CD4-positive, alpha-beta T cell treated with Interleukin-10 for 1 hour (primary cell): ENCODE measurements around the gene SGSM1.

Experiments used
- DNase-seq: peaks from one replicate; pipeline ENCODE4 v3.0.0-alpha.2; 2020

Gene SGSM1

GRCh38 chr22:24841261-24841660 lies 35.2 kb downstream of the SGSM1 start:
- DNase-seq: no peak

- DNase-seq: no peak
Measured at GRCh38 chr22:24843048-24843447, 37.0 kb downstream of the SGSM1 start.

GRCh38 chr22:24845041-24845898 lies 39.3 kb downstream of the SGSM1 start:
- peak; percentile 20 for DNase-seq

- DNase-seq: no peak
Measured at GRCh38 chr22:24847490-24847889, 41.5 kb downstream of the SGSM1 start.

DNA sequence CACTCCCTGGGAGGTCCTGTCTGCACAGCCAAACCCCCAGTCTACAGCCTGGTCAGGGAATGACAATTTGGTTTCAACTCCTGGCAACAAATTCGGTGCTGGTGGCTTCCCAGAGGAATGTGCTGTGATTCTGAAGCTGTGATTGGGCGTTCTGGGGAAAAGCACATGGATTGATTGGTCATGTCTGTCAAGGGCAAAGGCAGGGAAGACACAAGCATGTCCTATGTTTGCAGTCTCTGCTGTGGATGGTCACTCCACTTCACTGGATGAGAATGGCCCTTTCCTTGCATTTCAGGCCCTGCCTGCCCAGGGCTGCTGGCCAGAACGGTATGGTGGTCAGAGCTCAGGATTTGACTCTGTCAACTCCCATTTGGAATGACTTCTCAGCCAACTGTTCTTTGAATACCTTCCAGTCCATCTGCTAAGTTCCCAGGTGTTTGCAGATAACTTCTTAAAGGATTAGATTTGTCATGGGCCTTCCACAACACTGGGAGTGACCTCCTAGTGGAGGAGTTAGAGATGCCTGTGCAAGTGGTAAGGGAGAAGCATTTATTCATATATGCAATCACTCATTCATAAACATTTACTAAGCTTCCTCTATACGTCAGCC lies 42.7 kb downstream of the SGSM1 start:
- DNase-seq: no peak

GRCh38 chr22:24855794-24856193 lies 49.8 kb downstream of the SGSM1 start:
- DNase-seq: no peak

- no peak for DNase-seq
Measured at GRCh38 chr22:24857576-24857975, 51.6 kb downstream of the SGSM1 start.

- no peak for DNase-seq
Measured at GRCh38 chr22:24859587-24859986, 53.6 kb downstream of the SGSM1 start.

- no peak for DNase-seq
Measured at GRCh38 chr22:24865508-24865907, 59.5 kb downstream of the SGSM1 start.

DNA sequence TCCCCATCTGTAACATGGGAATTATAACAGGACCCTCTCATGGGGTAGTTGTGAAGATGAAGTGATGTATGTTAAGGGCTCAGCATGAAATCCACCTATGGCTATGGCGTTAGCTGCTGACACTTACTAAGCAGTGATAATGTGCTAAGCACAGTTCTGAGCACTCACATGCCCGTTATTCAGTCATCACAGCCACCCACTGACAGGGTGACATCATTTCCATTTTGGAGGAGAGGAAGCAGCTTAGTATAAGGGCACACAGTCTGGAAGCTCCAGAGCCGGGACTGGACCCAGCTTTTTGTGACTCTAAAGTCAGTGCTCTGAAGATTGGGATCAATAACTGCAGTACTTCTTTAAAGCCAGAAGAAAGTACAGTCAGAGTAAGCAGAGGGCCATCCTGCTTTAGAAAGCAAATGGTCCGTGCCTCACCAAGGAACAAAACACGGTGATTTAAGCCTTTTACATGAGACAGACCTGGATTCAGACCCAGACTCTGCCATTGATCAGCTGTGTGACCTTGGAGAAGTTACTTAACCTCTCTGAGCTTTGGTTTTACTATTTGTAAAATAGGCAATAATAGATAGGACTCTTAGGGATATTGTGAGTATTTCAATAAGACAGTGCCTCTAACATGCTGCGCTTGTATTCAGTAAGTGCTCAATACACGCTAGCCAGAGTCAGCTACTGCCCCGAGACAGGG lies 61.5 kb downstream of the SGSM1 start:
- DNase-seq: no peak

DNA sequence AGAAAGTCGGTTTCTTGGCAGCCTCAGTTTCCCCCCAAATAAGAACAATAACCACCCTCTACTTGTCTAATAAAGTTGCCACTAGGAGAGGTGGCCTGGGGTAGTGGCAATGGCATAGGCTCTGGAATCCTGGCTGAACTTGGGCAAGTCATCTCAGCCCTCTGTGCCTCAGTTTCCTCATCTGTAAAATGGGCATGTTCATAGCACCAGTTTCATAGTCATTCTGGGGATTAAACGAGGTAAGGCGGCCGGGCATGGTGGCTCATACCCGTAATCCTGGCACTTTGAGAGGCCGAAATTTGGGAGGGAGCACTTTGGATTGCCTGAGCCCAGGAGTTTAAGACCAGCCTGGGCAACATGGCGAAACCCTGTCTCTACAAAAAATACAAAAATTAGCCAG lies 63.0 kb downstream of the SGSM1 start:
- DNase-seq: no peak

DNA sequence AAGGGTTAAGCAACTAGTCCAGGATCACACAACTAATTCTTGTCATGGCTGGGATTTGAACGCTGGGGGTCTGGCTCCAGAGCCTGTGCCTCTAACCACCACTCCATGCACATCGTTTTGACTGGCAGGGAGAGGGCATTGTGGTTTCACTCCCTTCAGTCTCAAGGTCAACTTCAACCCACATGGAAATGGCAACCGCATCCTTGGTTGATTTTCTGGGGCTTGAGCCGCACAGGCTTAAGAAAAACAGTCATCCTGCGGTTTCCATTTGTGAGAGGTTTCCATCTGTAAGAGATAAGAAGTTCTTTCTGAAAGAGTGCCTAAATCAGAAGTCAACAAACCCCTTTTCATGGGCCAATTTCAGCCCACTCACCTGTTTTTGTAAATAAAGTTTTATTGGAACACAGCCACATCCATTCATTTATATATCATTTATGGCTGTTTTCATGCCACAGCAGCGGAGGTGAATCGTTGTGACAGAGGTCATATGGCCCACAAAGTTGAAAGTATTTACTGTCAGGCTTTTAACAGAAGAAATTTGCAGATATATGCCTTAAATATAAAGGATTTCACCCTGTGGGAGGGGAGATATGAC lies 65.7 kb downstream of the SGSM1 start:
- DNase-seq: no peak

GRCh38 chr22:24873226-24873625 lies 67.2 kb downstream of the SGSM1 start:
- no peak for DNase-seq

GRCh38 chr22:24875862-24876506 lies 70.0 kb downstream of the SGSM1 start:
- DNase-seq: no peak

GRCh38 chr22:24876700-24877099 lies 70.7 kb downstream of the SGSM1 start:
- no peak for DNase-seq

- no peak for DNase-seq
Measured at GRCh38 chr22:24878969-24879368, 73.0 kb downstream of the SGSM1 start.

DNA sequence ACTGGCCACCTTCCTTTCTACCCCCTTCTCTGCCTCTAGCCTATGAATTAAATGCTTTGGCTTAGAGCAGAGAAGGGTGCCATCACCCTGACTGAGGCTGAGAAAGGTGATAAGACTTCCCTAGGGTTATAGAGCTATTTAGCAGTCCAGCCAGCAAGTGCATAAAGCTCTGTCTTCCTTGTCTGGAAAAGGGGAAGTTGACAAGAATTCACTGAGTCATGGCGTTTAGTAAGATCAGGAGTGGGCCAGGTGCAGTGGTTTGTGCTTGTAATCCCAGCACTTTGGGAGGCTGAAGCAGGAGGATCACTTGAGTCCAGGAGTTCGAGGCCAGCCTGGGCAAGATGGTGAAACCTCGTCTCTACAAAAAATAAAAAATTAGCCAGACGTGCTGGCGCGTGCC lies 77.4 kb downstream of the SGSM1 start:
- no peak for DNase-seq

DNA sequence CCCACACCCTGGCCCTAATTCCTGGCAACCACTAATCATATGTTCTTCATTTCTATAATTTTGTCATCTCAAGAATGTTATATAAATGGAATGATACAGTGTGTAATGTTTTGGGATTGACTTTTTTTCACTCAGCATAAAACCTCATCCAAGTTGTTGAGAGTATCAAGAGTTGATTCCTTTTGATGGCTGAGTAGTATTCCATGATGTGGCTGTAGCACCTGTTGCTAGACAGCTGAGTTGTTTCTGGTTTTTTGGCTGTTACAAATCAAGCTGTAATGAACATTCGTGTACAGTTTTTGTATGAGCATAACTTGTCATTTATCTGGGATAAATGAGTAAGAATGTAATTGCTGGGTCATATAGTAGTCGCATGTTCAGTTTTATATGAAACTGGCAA lies 81.2 kb downstream of the SGSM1 start:
- DNase-seq: no peak

DNA sequence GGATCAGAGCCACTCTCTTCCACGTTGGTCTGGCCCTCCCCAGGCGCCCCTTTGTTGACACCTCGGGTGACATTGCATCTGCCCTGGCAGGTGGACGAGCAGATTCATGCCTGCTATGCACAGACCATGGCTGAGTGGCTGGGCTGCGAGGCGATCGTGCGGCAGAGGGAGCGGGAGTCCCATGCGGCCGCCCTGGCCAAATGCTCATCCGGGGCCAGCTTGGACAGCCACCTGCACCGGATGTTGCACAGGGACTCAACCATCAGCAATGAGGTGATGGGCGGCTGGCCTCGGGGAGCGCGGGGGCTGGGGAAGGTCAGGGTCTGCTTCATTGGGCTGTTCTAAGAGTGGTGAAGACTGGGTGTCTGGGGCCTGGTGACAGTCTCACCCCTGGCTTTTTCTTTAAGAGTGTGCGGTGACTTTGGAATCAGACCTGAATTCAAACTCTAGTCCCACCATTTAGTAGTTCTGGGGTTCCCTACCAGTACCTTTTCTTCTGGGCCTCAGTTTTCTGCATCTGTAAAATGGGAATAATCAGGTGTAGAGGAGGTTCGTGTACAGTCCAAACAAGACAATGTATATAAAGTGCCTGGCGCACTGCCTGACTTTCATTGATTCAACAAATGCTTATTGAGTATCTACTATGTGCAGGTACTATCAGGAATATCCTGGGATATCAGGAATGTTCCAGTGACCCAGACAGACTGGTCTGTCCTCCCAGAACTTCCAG lies 87.5 kb downstream of the SGSM1 start:
- DNase-seq: no peak

DNA sequence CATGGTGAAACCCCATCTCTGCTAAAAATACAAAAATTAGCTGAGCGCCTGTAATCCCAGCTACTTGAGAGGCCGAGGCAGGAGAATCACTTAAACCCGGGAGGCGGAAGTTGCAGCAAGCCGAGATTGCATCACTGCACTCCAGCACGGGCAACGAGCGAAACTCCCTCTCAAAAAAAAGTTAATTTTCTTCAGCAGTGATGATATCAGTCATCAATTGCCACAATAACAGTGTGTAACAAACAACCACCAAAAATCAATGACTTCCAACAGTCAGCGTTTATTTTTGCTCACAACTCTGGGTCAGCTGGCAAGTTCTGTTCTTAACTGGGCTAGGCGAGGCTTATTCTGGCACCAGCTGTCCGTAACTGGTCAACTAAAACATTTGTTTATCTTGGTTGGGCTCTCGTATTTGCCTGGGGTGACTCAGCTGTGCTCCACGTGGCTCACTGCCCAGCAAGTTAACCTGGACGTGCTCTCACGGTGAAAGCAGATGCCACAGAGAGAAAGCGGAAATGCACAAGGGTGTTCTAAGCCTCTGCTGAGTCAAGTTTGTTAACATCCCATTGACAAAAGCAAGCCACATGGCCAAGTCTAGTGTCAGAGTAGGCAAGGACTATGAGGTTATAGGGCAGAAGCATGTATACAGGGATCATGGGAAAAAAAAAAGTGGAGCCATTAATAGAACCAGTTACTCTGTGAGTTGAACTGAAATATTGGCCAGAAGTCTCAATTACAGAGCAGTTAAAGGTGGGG lies 88.4 kb downstream of the SGSM1 start:
- no peak for DNase-seq

- DNase-seq: no peak
Measured at GRCh38 chr22:24894998-24895397, 89.0 kb downstream of the SGSM1 start.

DNA sequence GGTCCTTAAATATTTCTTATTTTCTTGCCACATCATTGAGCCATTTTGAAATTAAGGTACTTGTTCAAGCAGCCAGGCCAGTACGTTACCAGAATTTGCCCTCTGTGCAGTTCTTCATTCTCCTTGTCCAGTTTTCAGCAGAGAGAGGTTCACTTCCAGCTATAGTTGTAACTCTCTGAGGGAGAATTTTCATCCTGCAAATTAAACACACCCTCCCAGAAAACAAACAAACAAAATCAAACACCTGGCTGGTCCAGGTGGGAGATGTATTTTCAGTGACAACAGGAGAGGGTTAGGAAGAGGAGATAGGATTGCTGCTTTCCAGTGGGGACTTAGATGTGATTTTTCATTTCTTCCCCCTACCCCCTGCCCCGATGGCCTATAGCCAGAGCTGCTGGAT lies 95.4 kb downstream of the SGSM1 start:
- DNase-seq: no peak
